ENCODE measurements around the gene SYTL4. TPM values are rescaled to one million over a fixed set of nuclear protein-coding genes. Genes with fewer than 3 reads are reported as not detected.
A peak's percentile ranks its signal among the peaks of the same experiment; 100 is the strongest.

Gene SYTL4
- total and polyA plus RNA-seq, 2 of the 13 experiments (the other 11 are each of a cell fraction or from before 2014, with no cell fraction given) = 0.41 to 0.73 TPM

DNA sequence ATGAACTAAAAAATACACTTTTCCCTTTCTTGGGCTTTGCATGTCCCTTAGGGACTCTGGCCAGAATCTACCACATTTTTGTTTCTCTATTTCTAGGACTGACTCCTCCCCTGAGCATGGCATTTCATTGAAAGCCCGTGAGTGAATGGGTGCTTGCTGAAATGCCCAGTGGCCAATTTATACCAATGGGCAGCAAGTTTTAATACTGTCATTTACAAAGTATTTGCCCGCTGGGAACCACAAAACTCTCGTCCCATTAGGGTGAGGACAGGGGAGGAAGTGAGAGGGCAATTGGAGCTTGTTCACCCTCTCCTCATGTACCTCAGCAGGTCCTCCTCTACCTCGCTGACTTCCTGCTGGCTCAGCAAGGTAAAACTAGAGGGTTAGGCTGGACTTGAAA is 86.8 kb downstream of the SYTL4 start (continued):
- no peak for TF ChIP-seq SRY (CRISPR knock-in tag; IDR thresholded peaks at IDR 0.05)
- TF ChIP-seq RNF2 (conservative IDR thresholded peaks at IDR 0.05; ENCODE audit: low read depth) = no peak
- TF ChIP-seq LBX2 (CRISPR knock-in tag; IDR thresholded peaks at IDR 0.05; ENCODE audit: borderline replicate concordance) = no peak
- TF ChIP-seq PHF5A (CRISPR knock-in tag; IDR thresholded peaks at IDR 0.05; ENCODE audit: low read depth, unreplicated experiment) = no peak
- TF ChIP-seq KLF11 (CRISPR knock-in tag; IDR thresholded peaks at IDR 0.05) = no peak
- TF ChIP-seq, protein P1, sequence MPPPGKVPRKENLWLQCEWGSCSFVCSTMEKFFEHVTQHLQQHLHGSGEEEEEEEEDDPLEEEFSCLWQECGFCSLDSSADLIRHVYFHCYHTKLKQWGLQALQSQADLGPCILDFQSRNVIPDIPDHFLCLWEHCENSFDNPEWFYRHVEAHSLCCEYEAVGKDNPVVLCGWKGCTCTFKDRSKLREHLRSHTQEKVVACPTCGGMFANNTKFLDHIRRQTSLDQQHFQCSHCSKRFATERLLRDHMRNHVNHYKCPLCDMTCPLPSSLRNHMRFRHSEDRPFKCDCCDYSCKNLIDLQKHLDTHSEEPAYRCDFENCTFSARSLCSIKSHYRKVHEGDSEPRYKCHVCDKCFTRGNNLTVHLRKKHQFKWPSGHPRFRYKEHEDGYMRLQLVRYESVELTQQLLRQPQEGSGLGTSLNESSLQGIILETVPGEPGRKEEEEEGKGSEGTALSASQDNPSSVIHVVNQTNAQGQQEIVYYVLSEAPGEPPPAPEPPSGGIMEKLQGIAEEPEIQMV (CRISPR knock-in tag; IDR thresholded peaks at IDR 0.05; ENCODE audit: low read depth) = no peak
- no peak for TF ChIP-seq ZNF598 (CRISPR knock-in tag; IDR thresholded peaks at IDR 0.05; ENCODE audit: borderline replicate concordance)

GRCh38 chrX:100643956-100644860 is 87.7 kb downstream of the SYTL4 start, which contains the start of gene SRPX2:
SRPX2 (plus strand) TSS chrX:100644199; CDS start chrX:100646323, 2,124 bp downstream.
- no peak within 1 kb of the TSS for H3K4me3 ChIP-seq (replicated peaks in 1 of 3; ENCODE audit: insufficient read depth in 1 of 3, low read depth in 2 of 3, low read length in 3 of 3)
- no peaks in the 10 kb centered on the region for H3K36me3 ChIP-seq (replicated peaks in 1 of 2; ENCODE audit: control insufficient read depth in 1 of 2, insufficient read depth in 2 of 2, low read length in 2 of 2)
- DNase-seq (ENCODE audit: low spot score) = no peak
- H3K79me2 ChIP-seq (ENCODE audit: insufficient read depth, low read length) = no peaks in the 10 kb centered on the region
- BruUV-seq (replicated peaks) = no TSS peak
- H3K27me3 ChIP-seq (ENCODE audit: control insufficient read depth in 1 of 2, insufficient read depth in 2 of 2, low read length in 2 of 2) = no peaks in the 10 kb centered on the region
- no peak for ATAC-seq
- TF ChIP-seq, protein P2, sequence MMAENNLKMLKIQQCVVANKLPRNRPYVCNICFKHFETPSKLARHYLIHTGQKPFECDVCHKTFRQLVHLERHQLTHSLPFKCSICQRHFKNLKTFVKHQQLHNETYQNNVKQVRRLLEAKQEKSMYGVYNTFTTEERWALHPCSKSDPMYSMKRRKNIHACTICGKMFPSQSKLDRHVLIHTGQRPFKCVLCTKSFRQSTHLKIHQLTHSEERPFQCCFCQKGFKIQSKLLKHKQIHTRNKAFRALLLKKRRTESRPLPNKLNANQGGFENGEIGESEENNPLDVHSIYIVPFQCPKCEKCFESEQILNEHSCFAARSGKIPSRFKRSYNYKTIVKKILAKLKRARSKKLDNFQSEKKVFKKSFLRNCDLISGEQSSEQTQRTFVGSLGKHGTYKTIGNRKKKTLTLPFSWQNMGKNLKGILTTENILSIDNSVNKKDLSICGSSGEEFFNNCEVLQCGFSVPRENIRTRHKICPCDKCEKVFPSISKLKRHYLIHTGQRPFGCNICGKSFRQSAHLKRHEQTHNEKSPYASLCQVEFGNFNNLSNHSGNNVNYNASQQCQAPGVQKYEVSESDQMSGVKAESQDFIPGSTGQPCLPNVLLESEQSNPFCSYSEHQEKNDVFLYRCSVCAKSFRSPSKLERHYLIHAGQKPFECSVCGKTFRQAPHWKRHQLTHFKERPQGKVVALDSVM (CRISPR knock-in tag; IDR thresholded peaks at IDR 0.05) = no peak
- no peak for TF ChIP-seq ZNF737 (CRISPR knock-in tag; IDR thresholded peaks at IDR 0.05; ENCODE audit: borderline replicate concordance)
- TF ChIP-seq, protein P3, sequence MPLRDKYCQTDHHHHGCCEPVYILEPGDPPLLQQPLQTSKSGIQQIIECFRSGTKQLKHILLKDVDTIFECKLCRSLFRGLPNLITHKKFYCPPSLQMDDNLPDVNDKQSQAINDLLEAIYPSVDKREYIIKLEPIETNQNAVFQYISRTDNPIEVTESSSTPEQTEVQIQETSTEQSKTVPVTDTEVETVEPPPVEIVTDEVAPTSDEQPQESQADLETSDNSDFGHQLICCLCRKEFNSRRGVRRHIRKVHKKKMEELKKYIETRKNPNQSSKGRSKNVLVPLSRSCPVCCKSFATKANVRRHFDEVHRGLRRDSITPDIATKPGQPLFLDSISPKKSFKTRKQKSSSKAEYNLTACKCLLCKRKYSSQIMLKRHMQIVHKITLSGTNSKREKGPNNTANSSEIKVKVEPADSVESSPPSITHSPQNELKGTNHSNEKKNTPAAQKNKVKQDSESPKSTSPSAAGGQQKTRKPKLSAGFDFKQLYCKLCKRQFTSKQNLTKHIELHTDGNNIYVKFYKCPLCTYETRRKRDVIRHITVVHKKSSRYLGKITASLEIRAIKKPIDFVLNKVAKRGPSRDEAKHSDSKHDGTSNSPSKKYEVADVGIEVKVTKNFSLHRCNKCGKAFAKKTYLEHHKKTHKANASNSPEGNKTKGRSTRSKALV (CRISPR knock-in tag; IDR thresholded peaks at IDR 0.05) = no peak
- no peak for TF ChIP-seq MAFK (conservative IDR thresholded peaks at IDR 0.05 in 1 of 2, IDR thresholded peaks at IDR 0.05 in 1 of 2; ENCODE audit: low read length in 2 of 2)
- peak; percentile 42 for TF ChIP-seq FOSL2 (CRISPR knock-in tag; IDR thresholded peaks at IDR 0.05)
- TF ChIP-seq ZNF350 (CRISPR knock-in tag; IDR thresholded peaks at IDR 0.05; ENCODE audit: borderline replicate concordance, low read depth) = no peak
- no peak within 1 kb of the TSS for H3K27ac ChIP-seq (ENCODE audit: extremely low read length, insufficient read depth, low read length)
- in situ Hi-C loops (cut with HindIII; ENCODE audit: extremely low pct_ligation_motif_present, low pct_unique_long_range_greater_than_20kb) (no loop called here), intact Hi-C loops (cut with micrococcal nuclease; ENCODE audit: unreplicated experiment) (no loop called here)
- H3K4me2 ChIP-seq (ENCODE audit: low read depth, low read length) = no peak within 1 kb of the TSS
- no peak for FAIRE-seq
- no peaks in the 10 kb centered on the region for H4K20me1 ChIP-seq (ENCODE audit: insufficient read depth, low read length)
- WGBS (ENCODE audit: low lambda C conversion rate) = 73% methylated on average over 11 of the region's 11 CpGs
- ChIA-PET POLR2A (no interaction called here), CTCF (ENCODE audit: low intra/inter-chr PET ratio, low total read pairs) (no interaction called here)
- no peak within 1 kb of the TSS for H3K9ac ChIP-seq (ENCODE audit: insufficient read depth, low read depth, low read length)
- no peak within 1 kb of the TSS for H2AFZ ChIP-seq (ENCODE audit: low read length)
- H3K9me3 ChIP-seq (ENCODE audit: low read length) = no peaks in the 10 kb centered on the region
- H3K4me1 ChIP-seq (ENCODE audit: insufficient read depth, low read length) = peaks cover 60% of the 10 kb centered on the region

All from HepG2 (cell line).